Measurements from ENCODE around the gene TBCK.
"Not testable (repeated sequence)": the region's sequence is repeated elsewhere in the genome, so short reads cannot be mapped to it uniquely, and the experiment has no call there.

The TBCK gene

DNA sequence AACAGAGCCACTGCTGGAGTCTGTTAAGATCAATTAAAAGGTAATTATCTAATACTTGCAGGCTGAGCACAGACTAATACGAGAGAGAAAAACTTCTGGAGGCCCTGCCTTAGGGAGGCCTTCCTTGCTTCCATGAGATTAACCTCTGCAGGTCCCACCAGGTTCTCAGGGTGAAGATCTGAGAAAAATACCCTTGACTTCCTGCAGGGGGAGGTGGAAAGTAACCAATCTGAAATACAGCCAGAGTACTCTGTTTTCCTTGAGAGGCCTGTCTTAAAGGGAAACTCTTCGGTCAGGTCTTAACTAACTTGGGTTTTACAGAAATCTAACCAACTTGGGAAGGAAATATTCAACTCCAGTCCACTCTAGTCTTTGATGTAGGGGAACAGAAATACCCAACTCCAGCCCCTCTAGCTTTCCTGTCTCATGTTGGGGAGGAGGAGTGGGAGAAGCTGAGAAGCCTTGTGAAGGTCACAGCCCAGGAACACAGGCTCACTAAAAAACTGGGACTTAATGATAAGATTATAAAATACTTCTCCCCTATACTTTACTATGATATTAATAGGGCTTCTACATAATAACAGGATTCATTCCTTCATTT, 77.1 kb downstream of the TBCK start:
- DNase-seq (ENCODE audit: low read depth in 3 of 3, low spot score in 1 of 3): no peak

- DNase-seq (ENCODE audit: low read depth in 3 of 3, low spot score in 1 of 3): no peak
Observed at GRCh38 chr4:106231931-106232330, 84.1 kb downstream of the TBCK start.

GRCh38 chr4:106222548-106222947, 93.5 kb downstream of the TBCK start:
- no peak for DNase-seq (ENCODE audit: low read depth in 3 of 3, low spot score in 1 of 3)

DNA sequence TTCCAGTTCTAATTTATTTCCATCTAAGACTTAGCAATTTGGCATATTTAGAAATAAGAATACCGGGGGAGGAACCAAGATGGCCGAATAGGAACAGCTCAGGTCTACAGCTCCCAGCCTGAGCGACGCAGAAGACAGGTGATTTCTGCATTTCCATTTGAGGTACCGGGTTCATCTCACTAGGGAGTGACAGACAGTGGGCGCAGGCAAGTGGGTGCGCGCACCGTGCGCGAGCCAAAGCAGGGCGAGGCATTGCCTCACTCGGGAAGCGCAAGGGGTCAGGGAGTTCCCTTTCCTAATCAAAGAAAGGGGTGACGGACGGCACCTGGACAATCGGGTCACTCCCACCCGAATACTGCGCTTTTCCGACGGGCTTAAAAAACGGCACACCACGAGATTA, 102.7 kb downstream of the TBCK start:
- DNase-seq (ENCODE audit: low read depth in 3 of 3, low spot score in 1 of 3): not testable (repeated sequence)

GRCh38 chr4:106210021-106210420, 106.0 kb downstream of the TBCK start:
- no peak for DNase-seq (ENCODE audit: low read depth in 3 of 3, low spot score in 1 of 3)

GRCh38 chr4:106208481-106209460, 107.2 kb downstream of the TBCK start:
- no peak for DNase-seq (ENCODE audit: low read depth in 3 of 3, low spot score in 1 of 3)

- no peak for DNase-seq (ENCODE audit: low read depth in 3 of 3, low spot score in 1 of 3)
Observed at GRCh38 chr4:106201373-106201772, 114.6 kb downstream of the TBCK start.

DNA sequence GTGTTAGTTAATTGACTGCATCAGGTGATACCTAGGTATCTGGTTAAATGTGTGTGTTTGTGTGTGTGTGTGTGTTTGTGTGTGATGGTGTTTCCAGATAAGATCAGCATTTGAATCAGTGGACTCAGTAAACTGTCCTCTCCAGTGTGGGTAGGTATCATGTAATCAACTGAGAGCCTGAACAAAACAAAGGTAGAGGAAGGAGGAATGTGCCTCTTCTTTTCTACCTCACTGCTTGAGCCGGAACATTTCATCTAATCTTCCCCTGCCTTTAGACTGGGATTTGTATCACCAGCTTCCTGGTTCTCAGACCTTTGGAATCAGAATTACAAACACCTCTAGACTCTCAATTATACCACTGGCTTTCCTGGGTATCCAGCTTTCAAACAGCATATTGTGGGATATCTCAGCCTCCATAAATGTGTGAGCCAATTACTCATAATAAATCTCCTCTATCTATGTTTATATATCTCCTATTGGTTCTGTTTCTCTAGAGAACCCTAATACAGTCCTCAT, 120.5 kb downstream of the TBCK start:
- DNase-seq (ENCODE audit: low read depth in 3 of 3, low spot score in 1 of 3): no peak

GRCh38 chr4:106194801-106195200, 121.2 kb downstream of the TBCK start:
- DNase-seq (ENCODE audit: low read depth in 3 of 3, low spot score in 1 of 3): no peak

- no peak for DNase-seq (ENCODE audit: low read depth in 3 of 3, low spot score in 1 of 3)
Observed at GRCh38 chr4:106192131-106192530, 123.9 kb downstream of the TBCK start.

GRCh38 chr4:106186201-106186600, 129.8 kb downstream of the TBCK start:
- no peak for DNase-seq (ENCODE audit: low read depth in 3 of 3, low spot score in 1 of 3)

DNA sequence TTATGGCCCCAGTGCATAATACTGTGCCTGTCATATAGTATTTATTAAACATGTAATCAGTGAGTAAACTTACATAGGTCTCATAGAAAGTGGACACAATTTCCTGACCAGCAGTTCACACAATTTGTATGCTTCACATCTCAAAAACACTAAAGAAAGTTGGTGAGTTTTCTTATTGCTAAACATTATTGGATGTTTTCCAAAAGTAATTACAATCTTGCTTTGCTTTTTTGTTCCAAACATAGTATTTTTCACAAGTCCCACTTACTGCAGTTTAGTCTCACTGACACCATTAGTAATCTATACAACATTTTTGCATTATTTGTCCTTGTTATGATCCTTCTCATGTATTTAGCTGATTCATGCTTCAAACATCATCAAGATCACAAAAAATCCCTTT, 132.5 kb downstream of the TBCK start:
- no peak for DNase-seq (ENCODE audit: low read depth in 3 of 3, low spot score in 1 of 3)

DNA sequence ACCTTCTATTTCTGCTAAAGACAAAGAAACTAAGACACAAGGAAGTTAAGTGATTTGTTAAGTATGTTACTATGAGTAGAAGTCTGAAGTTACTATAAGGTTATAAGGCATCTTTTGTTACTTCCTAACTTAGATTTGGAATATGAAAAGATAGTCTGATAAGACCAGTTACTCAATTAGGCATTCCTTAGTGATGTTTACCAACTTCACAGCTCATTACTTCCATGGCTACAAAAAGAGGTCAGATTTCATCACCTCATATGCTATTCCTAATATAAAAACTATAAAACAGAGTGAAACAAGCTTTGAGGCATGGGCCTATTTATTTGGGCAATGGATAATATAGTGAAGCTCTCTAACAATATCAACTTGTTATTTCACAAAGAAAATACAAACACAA, 143.1 kb downstream of the TBCK start:
- DNase-seq (ENCODE audit: low read depth in 3 of 3, low spot score in 1 of 3): no peak

DNA sequence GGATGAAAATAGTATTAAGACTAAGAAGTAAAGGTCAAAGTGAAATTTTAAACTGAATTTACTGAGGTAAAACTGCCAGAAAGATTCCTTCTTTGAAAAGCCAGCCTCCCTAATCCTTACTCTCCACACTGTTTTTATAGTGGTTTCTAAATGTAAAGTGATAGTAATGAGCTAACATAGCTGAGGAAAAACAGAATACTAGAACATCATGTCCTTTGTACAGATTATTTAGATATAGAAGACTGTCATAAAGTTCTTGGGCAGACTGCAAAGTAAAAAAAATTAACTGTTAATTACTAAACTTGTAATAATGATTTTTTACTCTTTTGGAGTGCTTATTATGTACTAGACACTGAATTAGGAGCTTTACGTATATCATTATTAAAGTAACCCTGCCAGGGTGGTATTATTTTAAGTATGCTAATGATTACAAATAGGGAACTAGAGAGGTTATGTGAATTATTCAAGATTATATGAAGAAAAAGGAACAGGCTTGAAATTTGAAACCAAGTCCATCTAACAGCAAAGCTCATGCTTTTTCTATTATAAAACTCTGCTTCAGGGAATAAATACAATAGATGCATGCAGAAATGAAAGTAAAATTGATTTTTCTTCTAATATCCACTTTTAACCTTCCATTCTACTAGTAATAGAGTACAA, 150.5 kb downstream of the TBCK start:
- no peak for DNase-seq (ENCODE audit: low read depth in 3 of 3, low spot score in 1 of 3)

- no peak for DNase-seq (ENCODE audit: low read depth in 3 of 3, low spot score in 1 of 3)
Observed at GRCh38 chr4:106162278-106162677, 153.7 kb downstream of the TBCK start.

DNA sequence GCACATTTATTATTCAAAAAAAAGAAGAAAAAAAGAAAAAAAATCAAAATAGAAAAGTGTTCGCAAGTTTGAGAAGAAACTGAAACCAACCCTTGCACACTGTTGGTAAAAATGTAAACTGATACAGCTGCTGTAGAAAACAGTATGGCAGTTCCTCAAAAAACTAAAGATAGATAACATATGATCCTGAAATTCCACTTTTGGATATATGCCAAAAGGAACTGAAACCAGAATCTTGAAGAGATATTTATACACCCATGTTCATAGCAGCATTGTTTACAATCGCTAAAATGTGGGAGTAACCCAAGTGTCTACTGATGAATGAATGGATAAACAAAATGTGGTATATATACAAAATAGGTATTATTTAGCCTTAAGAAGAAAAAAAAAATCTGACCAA, 155.4 kb downstream of the TBCK start:
- DNase-seq (ENCODE audit: low read depth in 3 of 3, low spot score in 1 of 3): no peak

- DNase-seq (ENCODE audit: low read depth in 3 of 3, low spot score in 1 of 3): no peak
Observed at GRCh38 chr4:106149911-106150310, 166.1 kb downstream of the TBCK start.

DNA sequence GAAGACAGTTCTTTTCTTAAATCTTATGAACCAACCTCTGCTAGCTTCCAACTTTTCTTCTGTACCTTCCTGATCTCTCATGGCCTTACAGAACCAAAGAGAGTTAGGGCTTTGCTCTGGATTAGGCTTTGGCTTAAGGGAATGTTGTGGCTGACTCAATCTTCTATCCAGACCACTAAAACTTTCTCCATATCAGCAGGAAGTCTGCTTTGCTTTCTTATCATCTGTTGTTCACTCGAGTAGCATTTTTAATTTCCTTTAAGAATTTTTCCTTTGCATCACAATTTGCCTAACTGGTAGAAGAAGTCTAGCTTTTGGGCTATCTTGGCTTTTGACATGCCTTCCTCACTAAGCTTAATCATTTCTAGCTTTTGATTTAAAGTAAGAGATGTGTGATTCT, 167.0 kb downstream of the TBCK start:
- DNase-seq (ENCODE audit: low read depth in 3 of 3, low spot score in 1 of 3): no peak

- no peak for DNase-seq (ENCODE audit: low read depth in 3 of 3, low spot score in 1 of 3)
Observed at GRCh38 chr4:106142616-106143127, 173.3 kb downstream of the TBCK start.

- no peak for DNase-seq (ENCODE audit: low read depth in 3 of 3, low spot score in 1 of 3)
Observed at GRCh38 chr4:106140601-106141000, 175.4 kb downstream of the TBCK start.

- DNase-seq (ENCODE audit: low read depth in 3 of 3, low spot score in 1 of 3): no peak
Observed at GRCh38 chr4:106136777-106137331, 179.2 kb downstream of the TBCK start.
